Activated CD4-positive, alpha-beta T cell treated with anti-CD3 and anti-CD28 coated beads, Interleukin-10, Interleukin-2, amounts not matched to agents 100 ng/mL and 50 ng/mL, durations not matched to agents 16 hours and 8 hours (primary cell): Measurements from ENCODE around the gene PDLIM5.
"Not testable (repeated sequence)": the region's sequence is repeated elsewhere in the genome, so short reads cannot be mapped to it uniquely, and the experiment has no call there.

ENCODE experiments used
- DNase-seq: peaks from one replicate; pipeline ENCODE4 v3.0.0-alpha.2; 2020

The PDLIM5 gene

DNA sequence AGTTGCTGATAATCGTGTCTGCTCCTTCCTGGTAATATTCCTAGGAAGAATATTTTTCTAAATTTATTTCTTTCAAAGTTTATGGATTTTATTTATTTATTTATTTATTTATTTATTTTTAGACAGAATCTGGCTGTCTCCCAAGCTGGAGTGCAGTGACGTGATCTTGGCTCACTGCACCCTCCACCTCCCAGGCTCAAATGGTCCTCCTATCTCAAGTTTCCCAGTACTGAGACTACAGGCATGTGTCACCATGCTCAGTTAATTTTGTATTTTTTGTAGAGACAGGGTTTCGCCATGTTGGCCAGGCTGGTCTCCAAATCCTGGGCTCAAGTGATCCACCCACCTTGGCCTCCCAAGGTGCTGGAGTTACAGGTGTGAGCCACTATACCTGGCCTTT lies 48.9 kb downstream of the PDLIM5 start:
- DNase-seq: no peak

GRCh38 chr4:94504545-94504944 lies 52.8 kb downstream of the PDLIM5 start:
- DNase-seq: no peak

- no peak for DNase-seq
Measured at GRCh38 chr4:94506822-94507221, 55.1 kb downstream of the PDLIM5 start.

DNA sequence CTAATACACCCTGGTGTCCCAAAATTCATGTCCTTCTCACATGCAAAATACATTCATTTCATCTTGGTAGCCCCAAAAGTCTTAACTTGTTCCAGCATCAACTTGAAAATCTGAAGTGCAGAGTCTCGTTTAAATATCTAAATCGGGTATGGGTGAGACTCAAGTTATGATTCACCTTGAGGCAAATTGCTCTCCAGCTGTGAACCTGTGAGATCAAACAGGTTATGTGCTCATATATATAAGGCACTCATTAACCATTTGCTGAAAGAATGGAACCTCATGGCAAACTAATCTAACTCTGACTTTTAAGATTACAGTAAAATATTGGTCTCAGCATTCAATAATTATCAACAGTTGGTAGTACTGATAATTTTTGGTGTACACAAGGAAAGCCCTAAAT lies 55.5 kb downstream of the PDLIM5 start:
- peak; percentile 5 for DNase-seq

DNA sequence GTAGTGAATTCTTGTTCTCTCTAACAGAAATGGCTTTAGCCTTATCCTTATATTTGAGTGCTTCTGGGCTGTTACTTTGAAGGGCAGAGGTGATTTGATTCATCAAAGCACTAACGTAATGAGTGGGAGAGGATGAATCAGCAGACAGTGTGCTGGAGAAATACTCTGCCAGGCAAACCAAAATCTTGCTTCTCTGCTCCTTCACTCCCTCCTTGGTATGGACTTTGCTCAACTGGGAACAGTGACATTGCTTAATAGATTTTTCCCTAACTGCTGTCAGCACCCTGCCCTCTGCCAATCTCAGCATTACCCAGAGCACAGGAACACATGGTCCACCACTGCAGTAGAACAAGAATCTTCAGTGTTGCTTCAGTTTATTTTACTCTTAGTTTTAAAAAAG lies 56.0 kb downstream of the PDLIM5 start:
- DNase-seq: peak; percentile 67

- no peak for DNase-seq
Measured at GRCh38 chr4:94508296-94508695, 56.6 kb downstream of the PDLIM5 start.

DNA sequence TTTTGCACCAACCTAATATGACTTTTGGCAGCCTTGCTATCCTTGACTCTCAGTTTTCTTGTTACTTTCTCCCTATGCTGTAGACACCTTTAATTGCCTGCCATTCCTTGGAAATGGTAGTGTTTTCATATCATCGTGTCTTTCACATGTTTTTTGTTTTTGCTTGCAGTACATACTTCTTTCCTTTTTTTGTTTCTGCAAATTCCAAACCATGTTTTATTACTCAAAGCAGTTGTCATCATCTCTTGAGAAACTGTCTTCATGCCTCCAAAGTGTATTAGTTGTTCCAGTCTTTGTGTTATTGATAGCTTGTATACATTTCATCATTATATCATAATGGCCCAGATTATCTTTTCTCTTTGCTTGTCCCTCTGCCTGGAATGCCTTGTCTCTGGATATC lies 57.1 kb downstream of the PDLIM5 start:
- no peak for DNase-seq

GRCh38 chr4:94511591-94511990 lies 59.8 kb downstream of the PDLIM5 start:
- DNase-seq: no peak

GRCh38 chr4:94513532-94513931 lies 61.8 kb downstream of the PDLIM5 start:
- not testable (repeated sequence) for DNase-seq

GRCh38 chr4:94515365-94515764 lies 63.6 kb downstream of the PDLIM5 start:
- no peak for DNase-seq

DNA sequence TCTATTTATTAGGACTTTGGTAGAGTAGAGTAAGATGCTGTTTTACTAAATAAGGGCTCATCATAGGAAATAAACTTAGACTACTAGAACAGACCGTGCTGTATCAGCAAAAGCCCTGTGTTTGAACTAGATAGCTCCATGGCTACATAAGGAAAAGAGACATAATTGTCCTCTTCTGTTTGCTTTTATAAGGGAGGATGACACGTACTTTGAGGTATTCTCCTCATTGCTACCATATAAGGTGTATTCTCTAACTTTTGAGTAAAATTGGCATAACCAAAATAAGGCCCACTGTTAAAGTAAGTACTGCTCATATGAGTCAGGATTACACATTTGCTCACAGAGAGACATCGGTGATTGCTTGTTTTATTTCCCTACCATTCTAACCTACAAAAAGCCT lies 64.3 kb downstream of the PDLIM5 start:
- no peak for DNase-seq

GRCh38 chr4:94516999-94517398 lies 65.3 kb downstream of the PDLIM5 start:
- DNase-seq: no peak

- DNase-seq: no peak
Measured at GRCh38 chr4:94517492-94517891, 65.8 kb downstream of the PDLIM5 start.

GRCh38 chr4:94519019-94519418 lies 67.3 kb downstream of the PDLIM5 start:
- no peak for DNase-seq

DNA sequence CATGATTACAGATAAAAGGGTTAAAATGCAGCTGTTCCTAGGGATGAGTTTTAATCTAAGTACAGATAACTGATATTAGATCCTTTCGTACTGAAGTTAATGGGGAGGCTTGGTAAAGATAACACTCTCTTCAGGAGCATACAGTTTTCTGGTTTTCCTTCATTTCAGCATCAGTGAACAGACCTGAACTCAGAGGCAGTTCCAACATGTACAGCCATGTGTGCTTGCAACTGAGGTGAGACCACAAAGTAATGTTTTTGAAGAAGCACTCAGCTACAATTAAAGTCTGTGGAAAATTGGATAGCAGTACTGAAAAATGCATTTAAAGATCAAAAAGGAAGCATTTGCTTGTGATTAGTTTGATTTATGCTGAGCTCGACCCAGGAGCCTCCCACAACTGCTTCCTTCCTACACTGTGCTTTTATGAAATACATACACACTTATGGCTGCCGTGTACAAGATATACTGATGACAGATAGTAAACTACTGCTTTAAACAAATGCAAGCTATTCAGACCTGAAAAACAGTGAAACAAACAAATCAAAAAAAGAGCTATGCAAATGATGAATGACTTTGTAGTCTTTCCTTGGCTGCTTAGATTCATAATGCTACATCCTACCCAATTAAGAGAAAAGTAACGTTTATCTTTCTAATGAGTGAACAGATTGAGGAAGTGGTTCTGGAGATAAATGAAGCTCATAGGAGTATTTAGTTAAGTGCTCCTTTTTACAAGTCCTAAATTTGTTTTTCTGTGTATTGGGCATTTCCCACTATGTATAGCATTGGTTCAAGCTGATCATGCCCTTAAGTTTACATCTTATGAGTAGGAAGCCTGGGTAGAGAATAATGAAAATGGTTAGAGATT lies 68.4 kb downstream of the PDLIM5 start:
- no peak for DNase-seq

GRCh38 chr4:94523033-94523580 lies 71.4 kb downstream of the PDLIM5 start:
- no peak for DNase-seq

- peak; percentile 15 for DNase-seq
Measured at GRCh38 chr4:94523617-94524016, 71.9 kb downstream of the PDLIM5 start.

- no peak for DNase-seq
Measured at GRCh38 chr4:94525993-94526728, 74.4 kb downstream of the PDLIM5 start.

DNA sequence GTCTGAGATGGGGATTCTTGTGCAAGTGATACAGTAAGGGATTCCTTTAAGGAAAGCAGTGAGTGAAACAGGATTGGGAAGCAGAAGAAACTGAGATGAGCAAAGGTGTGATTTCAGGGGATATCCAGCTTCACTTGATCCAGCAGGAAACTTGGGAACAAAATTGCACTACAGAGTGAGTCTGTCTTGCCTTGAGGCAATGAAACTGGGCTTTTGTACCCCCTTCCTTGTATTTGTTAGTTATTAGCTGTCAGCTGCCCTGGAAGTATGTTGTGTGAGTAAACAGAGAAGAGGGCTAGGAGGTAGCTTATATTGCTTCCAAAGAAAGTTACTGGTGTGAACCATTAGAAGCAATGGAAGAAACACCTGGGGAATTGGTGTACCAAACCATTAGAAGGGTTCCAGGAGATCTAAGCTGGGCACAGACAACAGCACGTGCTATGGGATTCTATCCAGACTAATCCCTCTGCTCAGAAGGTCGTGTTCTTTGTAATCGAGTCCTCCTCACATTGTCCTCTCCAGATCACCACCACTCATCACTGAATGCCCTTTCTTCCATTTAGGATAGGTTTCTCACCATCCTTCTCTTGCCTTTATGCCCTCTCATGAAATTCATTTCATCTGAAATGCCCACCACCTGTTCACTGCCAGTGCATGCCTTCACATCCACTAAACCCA lies 76.0 kb downstream of the PDLIM5 start:
- no peak for DNase-seq

- DNase-seq: no peak
Measured at GRCh38 chr4:94528792-94529451, 77.2 kb downstream of the PDLIM5 start.

DNA sequence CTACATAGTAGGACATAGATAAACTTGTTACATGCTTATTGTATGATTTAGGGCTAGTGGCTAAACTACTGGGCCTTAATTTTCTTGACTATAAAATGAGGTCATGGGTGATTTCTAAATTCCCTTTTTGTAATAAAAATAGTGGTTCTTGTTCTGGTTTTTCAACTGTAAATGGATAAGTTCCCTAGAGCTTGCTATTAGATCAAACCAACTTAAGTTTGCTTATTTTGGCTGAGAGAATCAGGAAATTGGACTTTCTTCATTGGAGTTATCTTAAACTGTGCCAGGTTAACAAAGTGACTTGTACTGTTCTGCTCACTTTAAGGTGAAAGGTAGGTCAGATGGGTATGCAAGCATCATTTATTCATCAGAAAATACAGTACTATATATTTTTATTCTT lies 78.3 kb downstream of the PDLIM5 start:
- DNase-seq: no peak

- no peak for DNase-seq
Measured at GRCh38 chr4:94531991-94532789, 80.4 kb downstream of the PDLIM5 start.
